ENCODE data around the gene NT5DC3. TPM values are rescaled to one million over a fixed set of nuclear protein-coding genes. Genes with fewer than 3 reads are reported as not detected.

NT5DC3 gene
- total and polyA plus RNA-seq, 2 donors (not counting 3 experiments of a cell fraction or from before 2014, with no cell fraction given), result 1.5 to 6.7 TPM

DNA sequence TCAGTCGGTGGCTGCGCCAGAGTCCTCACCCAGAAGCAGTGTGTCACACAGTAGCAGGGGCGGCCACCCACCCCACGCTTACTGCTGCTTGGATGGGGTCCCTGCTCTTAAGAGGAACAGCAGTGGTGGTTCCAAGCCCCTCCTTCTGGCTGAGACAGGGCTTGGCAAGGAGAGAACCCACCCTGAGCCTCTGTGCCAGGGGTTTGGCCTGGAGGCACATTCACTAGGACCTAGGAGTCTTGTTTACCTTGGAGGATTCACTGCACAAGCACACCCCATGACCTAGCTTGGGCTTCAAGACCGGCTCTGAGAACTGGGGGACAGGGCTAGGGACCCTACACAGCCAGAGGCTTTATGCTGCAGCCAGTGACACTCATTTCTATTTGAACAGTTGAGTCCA lies 78.6 kb downstream of the NT5DC3 start:
- TF ChIP-seq EZH2 (IDR thresholded peaks at IDR 0.05; ENCODE audit: borderline replicate concordance, low read depth, low read length, severe bottlenecking) (no peak), CTCF (IDR thresholded peaks at IDR 0.05; ENCODE audit: extremely low read depth in 1 of 2, insufficient read depth in 1 of 2, low read depth in 1 of 2, low read length in 2 of 2) (no peak), POLR2AphosphoS5 (IDR thresholded peaks at IDR 0.05; ENCODE audit: insufficient read depth, low read depth, low read length) (no peak), GATA2 (IDR thresholded peaks at IDR 0.05; ENCODE audit: insufficient read depth, insufficient read length, low read depth, low read length) (no peak), MYC (IDR thresholded peaks at IDR 0.05; ENCODE audit: low read depth, low read length) (no peak), POLR2A (IDR thresholded peaks at IDR 0.05; ENCODE audit: low read depth, low read length) (no peak)
- TF ChIP-seq, protein P1, sequence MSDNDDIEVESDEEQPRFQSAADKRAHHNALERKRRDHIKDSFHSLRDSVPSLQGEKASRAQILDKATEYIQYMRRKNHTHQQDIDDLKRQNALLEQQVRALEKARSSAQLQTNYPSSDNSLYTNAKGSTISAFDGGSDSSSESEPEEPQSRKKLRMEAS (IDR thresholded peaks at IDR 0.05; ENCODE audit: insufficient read depth, insufficient read length), result no peak
- Histone ChIP-seq H3K27ac (ENCODE audit: insufficient read depth, low read depth, low read length) (no peak overlapping the region), H3K9me3 (replicated peaks; ENCODE audit: control insufficient read depth, insufficient read depth, low read length) (no peaks in the 10 kb centered on the region), H3K79me2 (ENCODE audit: control insufficient read depth, insufficient read depth, low read length) (no peaks in the 10 kb centered on the region), H3K27me3 (ENCODE audit: control insufficient read depth in 2 of 2, insufficient read depth in 2 of 2, low read length in 2 of 2) (no peaks in the 10 kb centered on the region), H2AFZ (ENCODE audit: low read depth, low read length) (no peak overlapping the region), H4K20me1 (replicated peaks; ENCODE audit: control insufficient read depth, extremely low read depth, insufficient read depth, low read length) (no peaks in the 10 kb centered on the region), H3K9ac (replicated peaks; ENCODE audit: extremely low read depth, insufficient read depth, low read length) (no peak overlapping the region), H3K4me2 (ENCODE audit: insufficient read depth, low read length) (no peak overlapping the region), H3K36me3 (ENCODE audit: control insufficient read depth in 2 of 2, extremely low read depth in 1 of 2, insufficient read depth in 2 of 2, low read length in 2 of 2) (no peaks in the 10 kb centered on the region), H3K4me1 (ENCODE audit: control insufficient read depth, extremely low read depth, insufficient read depth, low read length) (no peaks in the 10 kb centered on the region), H3K4me3 (replicated peaks in 1 of 3; ENCODE audit: insufficient read depth in 1 of 3, low read depth in 1 of 3, low read length in 3 of 3) (no peak overlapping the region), H3K9me1 (replicated peaks; ENCODE audit: control insufficient read depth, extremely low read depth, insufficient read depth, low read length) (no peaks in the 10 kb centered on the region)
- intact Hi-C loops (cut with micrococcal nuclease) (no loop called here), dilution Hi-C loops (cut with MboI; ENCODE audit: extremely low pct_ligation_motif_present, low sequenced_read_pairs) (no loop called here)
- no TSS peak for BruUV-seq (replicated peaks)
- POLR2A ChIA-PET, result no interaction called here
- CTCF ChIA-PET, result no interaction called here
- DNase-seq (ENCODE audit: low read depth, low spot score), result no peak
- FAIRE-seq, result no peak

Data from endothelial cell of umbilical vein (primary cell).